ENCODE measurements around the gene CAMK1D.

The CAMK1D gene

DNA sequence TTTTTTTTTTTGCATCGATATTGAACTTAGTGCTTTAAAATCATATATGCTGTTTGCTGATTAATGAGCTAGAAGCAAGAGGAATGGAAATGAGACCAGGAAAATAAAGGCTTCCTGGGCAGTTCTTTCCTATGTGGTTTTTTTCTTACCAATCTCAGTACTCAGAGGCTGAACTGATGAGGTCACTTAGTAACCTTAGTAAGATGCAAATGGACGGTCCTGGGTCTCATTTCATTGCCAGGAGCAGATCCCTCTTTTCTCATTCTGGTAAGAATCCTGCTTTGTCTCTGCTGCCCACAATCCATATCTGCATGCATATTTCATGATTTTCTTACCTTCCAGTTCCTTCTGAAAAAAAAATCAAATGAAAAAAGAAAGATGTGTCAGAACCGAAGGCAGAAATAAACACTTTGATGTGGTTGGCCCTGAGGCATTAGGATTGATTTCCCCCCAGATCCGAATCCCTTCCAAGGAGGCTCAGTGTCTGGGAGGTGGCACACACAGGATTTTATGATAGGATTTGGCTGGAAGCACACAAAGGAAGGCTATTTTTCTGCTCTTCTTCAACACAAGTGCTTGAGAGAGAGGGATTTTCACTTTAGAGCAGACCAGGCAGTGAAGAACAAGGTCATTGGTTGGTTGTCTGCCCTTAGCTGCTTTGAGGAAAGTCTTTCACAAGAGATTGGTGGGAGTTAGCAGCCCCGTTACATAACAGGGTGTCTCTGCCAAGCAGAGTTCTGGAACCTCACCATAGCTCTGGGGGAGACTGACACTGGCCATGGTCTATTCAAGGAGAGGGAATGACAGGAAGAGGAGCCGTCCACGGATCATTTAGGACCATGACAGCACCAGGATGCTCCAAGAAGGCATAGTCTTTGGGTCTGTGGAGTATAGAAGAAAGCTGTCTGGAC is 150.0 kb downstream of the CAMK1D start:
- no peak for DNase-seq (ENCODE audit: low spot score)

DNA sequence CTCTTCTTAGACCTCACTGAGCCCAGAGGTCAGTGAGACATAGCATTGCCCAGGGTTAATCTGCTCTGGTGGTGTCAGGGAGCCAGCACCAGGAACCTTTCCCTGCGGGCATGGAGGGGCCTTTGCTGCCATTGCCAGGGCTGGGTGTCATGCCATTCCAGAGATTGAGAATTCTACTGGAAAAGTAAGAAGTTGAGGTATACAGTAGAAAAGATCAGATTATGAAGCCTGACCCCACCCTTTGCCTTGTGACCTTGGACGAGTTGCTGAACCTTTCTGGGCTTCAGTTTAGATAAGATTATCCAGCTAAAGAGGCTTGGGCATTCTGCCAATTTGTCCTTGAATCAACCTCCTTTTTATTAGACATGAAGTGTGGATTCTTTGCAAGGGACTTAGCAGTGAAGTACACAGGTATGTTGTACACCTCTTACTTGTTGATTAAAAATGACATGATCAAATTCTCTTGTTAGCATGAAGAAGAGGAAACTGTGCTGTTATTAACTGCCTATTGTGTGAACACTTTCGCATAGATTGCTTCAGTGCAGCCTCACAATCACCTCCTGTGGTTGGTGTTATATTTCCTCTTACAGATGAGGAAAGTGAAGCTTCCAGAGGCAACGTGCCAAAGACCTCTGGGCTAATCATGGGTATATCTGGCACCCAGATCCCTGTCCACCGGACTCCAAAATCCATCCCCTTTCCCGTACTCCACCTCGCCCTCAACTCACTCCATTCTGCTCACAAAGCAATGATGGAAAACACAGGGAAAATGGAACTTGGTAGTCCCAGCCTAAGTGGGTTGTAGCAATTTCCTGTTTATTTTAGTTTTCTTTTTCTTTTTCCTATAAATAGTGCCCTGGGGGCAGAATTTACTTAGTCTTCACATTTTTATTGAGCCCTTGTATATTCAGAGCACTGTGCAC is 151.3 kb downstream of the CAMK1D start:
- DNase-seq (ENCODE audit: low spot score) = no peak

DNA sequence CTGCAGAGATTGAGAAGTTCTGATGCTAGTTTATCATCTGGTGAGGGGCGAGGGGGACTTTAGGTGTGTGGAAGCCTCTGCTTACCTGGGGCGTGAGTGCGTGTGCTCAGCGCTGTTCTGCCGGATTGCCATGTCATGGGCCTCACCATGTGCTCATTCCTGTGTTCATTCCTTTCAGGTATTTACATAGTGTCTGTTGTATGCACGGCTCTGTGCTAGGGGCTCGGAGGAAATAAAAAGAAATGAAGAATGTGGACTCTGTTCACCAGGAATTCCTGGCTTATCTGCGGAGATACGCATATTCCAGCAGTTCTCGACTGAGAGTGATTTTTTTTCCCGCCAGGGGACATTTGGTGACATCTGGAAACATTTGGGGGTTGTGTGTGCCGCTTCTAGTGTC is 152.0 kb downstream of the CAMK1D start:
- DNase-seq (ENCODE audit: low spot score) = no peak

DNA sequence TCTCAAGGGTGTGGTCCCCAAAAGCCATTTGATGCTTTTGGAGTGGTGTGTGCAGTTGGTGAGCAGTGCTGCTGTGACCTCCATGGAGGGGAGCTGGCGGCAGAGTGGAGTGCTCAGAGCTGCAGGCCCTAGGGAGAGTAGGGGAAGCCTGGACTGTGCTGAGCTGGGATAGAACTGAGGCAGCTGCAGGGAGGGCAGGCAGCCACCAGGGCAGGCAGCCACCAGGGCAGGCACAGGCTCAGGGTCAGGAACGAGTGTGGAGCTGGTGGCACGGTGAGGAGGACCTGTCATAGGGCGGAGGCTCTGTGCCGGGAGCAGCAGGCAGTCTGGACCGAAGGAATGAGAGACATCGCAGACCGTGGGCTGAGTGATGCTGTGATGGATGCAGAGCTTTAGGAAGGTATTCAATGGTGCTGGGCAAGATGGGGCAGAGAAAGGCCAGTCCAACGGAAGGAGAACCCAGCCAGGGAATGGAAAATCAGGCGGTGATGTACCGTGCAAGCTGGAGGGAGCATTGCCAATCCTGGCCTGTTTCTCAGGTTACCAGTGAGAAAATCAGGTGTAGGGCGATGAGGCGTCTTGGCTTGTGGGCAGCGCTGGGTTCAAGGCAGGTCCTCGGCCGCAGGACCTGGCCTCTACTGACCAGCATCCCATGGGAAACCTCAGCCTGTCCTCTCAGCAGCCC is 152.6 kb downstream of the CAMK1D start:
- DNase-seq (ENCODE audit: low spot score) = no peak

DNA sequence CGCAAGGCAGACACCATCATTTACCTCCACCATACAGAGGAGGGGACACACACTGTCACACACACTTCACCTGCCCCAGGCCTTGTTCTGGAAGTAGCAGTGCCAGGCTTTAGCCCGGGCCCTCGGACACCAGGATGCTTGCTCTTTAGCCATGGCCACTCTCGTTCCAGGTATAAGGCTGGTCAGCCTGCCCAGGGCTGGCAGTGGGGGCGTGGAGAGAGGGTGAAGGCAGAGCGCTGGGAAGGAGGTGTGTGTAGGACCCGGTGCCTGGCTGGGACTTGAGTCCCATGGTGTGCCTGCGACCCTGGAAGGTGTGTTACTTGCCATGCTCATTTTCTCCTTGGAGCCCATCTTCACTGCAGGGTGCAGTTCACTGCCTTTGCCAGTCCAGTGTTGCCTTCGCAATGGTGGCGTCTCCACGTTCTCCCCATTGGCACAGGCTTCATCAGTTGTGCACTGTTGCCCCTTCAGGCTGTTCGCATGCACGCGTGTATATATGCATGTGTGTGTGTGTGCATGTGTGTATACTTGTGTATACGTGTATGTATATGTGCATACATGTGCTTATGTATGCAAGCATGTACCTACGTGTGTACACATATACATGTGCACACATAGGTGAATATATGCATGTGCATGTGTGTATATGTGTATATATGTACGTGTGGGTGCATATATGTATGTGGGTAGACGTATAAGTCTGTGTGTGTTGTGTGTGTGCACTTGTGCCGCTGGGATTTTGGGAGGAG is 153.4 kb downstream of the CAMK1D start:
- no peak for DNase-seq (ENCODE audit: low spot score)

DNA sequence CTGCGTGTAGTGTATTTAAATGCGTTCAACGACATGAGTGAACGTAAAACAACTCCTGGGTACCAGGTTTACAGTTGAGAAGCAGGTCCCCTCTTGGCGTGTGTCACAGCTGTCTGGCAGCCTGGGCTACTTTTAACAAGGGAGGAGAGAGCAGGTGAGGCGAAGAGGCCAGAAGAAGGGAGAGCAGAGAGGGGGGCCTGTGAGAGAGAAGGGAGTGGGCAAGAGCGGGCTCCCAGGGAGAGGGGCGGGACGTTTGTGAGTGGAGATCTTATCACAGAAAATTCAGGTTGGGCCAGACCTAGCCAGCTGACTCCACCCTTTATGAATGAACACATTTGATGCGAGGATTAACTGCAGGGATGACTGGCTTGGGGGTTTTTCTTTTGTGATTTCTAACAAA is 154.0 kb downstream of the CAMK1D start:
- no peak for DNase-seq (ENCODE audit: low spot score)

DNA sequence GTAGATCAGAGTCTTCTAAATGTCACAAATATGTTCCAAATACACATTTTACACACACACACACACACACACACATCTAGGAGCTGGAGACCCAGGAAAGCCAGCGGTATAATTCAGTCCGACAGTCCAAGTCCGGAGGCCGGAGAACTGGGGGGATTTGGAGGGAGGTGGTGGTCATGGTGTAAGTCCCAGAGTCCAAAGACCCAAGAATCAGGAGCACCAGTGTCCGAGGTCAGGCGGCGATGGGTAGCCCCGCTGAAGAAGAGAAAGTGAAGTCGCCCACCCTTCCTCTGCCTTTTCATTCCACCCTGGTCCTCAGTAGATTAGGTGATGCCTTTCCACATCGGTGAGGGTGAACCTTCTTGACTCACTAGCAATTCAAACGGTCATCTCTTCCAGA is 154.8 kb downstream of the CAMK1D start:
- DNase-seq (ENCODE audit: low spot score) = no peak

DNA sequence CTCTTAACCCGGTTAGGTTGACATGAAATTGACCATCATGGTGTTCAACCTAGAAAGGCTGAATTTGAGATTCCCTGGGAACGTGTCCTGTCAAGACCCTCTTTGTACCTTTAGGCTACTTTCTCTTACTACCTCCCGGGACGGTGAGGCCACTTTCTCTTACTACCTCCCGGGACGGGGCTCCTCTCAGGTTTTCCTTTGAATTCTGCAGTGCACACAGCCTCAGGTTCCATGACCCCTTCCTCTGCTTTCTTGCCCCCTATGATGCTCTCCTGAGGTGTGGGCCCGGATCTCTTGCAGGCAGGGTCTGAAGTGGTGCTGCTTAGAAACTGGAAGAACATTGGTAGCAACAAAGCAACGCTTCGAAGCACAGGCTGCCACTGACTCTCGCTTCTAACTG is 155.3 kb downstream of the CAMK1D start:
- DNase-seq (ENCODE audit: low spot score) = no peak

DNA sequence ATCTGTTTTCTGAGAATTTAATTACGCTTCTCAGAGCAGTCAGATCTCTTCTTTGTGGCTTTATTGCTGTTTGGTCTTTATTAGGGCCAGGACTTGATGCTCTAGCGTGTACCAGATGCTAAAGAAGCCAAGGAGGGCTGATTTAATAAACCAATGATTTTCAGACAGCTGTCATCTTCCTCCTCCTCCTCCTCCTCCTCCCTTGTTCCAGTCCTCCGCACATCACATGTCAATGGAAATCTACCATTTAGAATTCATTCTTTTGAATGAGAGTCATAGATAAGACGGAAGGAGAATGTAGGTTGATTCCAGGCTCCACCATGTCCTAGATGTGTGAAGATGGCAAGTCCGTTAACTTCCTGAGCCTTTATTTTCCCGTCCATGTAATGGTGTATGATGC is 156.3 kb downstream of the CAMK1D start:
- no peak for DNase-seq (ENCODE audit: low spot score)

DNA sequence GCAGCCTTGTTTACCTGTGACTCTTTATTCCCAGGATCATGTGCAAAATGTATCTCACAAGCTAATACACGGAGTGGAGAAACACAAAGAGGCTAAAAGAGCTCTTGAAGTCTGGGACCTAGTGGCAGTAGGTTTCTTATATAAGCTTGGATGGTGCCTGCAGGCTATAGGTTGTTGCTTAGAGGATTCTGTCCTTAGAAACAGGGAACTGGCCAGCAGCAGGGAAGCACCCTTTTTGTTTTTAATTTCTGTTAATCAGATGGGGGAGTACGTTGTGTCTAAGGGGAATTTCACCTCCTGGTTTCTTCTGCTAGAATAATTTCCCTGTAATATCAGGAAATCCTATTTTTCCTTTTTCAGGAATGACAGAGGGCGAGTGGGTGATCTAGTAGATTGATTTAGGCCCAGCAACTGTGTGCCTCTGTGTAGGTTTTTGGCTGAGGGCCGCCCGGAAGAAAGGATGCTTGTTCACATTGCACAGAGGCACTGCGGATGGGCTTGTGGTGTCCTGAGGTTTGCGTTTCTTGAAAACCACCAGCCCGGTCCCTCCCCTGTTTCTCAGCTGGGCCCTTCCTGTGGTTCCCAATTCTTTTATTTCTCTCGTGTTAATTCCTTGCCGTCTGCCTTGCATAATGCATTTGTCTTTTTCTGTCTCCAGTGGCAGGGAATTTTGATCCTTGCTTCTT is 158.0 kb downstream of the CAMK1D start:
- no peak for DNase-seq (ENCODE audit: low spot score)

DNA sequence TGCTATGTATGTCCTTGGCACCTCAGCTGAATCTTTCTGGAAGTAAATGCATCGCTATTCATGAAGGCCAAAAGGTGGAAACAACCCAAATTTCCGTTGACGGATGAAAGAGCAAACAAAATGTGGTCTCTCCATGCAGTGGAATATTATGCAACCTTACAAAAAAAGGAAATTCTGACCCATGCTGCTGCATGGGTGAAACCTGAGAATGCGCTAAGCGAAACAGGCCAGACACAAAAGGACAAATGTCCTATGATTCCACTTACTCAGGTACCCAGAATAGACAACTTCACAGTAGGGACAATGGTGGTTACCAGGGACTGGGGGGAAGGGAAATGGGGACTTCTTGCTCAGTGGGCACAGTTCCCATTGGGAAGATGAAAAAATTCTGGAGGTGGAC is 158.8 kb downstream of the CAMK1D start:
- DNase-seq (ENCODE audit: low spot score) = no peak

DNA sequence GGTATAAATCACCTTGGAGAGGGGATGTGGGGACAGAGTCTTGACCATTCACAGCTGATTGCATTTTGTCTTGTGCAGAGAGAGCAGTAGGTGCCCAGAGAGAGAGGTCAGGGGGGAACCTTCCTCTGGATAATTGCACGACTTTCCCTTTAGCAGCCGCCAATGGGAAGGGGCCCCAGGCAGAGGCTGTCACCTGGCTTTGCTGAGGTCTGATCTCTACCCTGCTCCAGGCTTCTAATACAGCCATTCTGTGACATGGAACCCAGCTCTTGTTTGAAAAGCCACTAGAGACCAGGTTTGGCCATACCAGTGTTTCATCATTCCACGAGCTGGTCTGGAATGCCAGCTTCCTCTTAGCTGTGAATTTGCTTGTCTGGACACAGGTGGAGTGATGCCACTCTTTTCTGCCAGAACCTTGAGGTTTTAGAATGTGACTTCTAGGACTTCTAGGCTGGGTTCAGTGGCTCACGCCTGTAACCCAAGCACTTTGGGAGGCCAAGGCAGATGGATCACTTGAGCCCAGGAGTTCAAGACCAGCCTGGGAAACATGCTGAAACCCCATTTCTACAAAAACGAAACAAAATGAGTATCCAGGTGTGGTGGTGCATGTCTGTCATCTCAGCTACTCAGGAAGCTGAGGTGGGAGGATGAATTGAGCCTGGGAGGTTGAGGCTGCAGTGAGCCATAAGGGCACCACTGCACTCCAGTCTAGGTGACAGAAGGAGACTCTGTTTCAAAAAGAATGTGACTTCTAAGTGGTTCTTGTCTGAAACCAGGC is 159.9 kb downstream of the CAMK1D start:
- DNase-seq (ENCODE audit: low spot score) = no peak

DNA sequence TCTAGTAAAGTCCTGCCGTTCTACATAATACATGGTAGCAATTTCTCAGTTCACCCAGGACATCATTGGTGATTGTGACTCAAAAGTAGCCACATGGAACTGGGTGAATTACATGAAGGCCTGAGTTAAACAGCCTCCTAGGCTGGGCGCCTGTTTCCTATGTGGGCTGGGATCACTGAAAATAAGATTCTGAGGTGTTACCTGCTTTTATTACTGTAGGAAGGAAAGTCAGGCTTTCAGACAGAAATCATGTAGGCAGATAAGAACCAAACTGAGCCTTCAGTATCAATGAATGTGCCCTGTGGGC is 160.4 kb downstream of the CAMK1D start:
- no peak for DNase-seq (ENCODE audit: low spot score)

DNA sequence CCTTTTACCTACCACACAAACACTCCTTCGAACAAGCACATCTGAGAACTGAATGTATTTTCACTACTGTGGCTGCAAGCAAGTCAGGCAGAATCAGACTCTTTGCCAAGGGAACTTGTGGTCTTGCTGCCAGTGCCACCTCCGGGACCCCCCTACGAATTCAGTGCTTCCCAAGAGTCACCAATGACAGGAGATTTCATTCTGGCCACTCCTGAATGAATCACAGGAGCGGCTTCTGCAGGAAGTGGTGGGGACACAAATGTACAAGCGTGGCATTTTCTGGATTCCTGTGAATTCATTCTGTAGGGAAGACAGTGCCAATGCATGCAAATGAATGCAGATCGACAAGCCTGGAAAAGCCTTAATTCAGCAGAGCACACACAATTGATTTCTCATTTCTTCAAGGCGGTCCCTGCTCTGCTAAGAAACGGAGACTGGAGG is 161.2 kb downstream of the CAMK1D start:
- no peak for DNase-seq (ENCODE audit: low spot score)

DNA sequence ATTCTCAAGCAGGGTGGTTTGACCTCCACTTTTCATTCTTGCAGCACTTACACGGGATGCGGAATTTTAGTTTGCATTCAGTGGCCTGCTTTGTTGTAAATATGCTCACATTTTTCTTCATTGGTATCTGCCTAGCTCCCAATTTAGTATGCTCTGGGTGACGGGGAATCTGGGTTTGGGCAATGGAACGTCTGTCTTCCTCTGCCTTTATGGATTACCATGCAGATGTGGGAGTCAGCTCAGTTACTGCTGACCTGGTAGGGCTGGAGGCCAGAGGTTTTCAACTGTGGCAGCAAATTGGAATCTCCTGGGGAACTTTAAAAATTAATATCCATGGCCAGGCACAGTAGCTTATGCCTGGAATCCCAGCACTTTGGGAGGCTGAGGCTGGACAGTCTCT is 161.6 kb downstream of the CAMK1D start:
- no peak for DNase-seq (ENCODE audit: low spot score)

DNA sequence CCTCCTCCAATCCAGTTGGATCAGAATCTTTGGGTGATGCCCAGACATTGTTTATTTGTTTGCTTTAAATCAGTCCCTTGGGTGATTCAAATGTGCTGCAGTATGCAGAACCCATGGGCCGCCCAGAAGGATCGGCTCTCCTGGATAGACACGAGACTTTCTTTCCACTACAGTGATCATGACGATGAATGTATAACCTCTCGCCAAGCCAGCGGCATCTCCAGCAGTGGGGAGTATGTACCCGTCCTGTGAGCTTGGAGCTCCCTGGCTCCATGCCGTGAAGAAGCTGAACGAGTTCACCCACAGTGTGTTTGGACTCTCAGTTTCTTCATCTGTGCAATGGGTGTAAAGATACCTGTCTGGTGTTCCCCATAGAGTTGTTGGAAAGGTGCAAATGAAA is 162.3 kb downstream of the CAMK1D start:
- no peak for DNase-seq (ENCODE audit: low spot score)

DNA sequence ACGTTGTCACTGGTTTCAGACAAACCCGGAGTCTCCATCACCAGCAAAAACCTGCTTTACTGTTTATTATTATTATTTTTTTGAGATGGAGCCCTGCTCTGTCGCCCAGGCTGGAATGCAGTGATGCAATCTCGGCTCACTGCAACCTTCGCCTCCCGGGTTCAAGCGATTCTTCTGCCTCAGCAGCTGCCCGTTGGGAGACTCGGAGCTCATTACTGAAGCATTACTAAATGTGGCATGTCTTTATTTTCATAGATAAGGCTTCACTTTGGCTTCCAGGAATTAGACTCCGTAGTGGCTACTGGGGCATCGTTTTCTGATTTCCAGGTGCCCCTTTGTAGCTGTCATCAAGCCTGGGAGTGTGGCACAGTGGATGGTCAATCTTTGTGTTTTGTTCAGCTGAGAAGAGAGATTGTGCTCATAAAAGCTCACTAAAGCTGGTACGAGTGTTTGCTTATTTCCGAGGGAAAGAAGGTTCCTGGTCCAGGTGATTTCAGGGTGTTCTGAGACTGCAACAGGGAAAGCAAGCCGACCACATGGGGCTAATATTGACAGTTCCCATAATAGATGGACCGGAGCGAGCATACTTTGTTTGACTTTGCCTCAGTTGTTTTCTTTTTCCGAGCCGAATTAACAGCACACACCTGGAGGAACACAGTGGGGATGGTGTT is 163.1 kb downstream of the CAMK1D start:
- no peak for DNase-seq (ENCODE audit: low spot score)

DNA sequence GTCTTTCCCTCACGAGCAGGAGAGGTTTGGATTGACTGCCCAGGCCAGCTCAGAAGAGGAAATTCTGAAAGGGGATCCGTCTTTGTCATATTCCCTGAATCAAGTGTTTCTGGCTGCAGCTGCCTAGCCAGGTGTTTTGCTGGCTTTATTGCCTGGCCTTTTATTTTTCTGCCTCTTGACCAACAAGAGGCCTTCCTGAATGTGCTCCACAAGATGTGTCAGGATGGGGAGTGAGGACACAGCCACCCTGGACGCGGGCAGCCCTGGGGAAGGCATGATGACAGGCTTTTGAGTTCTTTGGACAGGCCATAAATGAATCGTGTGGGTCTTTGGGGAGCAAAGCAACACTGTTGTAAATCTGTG is 163.6 kb downstream of the CAMK1D start:
- no peak for DNase-seq (ENCODE audit: low spot score)

DNA sequence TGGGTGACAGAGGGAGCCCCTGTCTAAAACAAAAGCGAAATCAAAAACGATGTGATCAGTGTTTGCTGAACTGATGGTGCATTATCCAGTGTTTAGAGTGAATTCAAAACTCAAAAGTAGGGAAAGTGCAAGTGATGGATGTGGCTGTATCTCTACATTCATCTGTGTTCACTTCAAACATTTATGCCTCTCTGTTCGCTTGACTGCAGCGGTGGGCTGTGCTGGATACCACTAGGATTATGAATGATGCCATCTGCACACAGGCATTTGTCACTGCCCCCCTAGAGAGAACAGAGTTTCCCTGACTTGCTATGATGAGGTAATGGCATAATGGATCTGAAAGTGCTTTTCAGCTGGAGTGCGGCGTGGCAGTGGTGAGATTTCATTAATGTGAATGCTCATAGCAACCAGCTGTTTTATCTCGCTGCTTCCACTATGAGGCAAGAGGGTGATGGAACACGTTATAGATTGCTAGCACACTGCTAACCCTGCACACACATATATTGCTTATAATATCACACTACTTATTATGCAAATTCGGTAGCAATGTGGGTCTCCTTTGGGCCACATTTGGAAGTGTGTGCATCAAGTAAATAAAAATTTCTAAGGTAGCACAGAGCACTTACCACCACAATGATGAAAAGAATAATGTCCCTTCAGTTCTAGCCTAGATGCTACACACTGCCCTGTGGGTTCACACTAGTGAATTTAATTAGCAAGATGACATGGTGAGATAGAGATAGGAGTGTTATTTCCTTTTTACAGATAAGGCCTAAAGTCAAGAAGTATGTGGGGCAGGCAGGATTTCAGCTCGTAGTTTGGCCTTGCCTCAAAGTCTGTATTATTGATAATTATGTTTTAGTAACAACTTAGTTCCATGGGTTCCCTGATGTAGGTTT is 164.7 kb downstream of the CAMK1D start:
- no peak for DNase-seq (ENCODE audit: low spot score)
